ENCODE data around the gene HSDL2. TPM values are rescaled to one million over a fixed set of nuclear protein-coding genes. Genes with fewer than 3 reads are reported as not detected.

Gene HSDL2
- total RNA-seq, 2 donors from 2014 or later, result 93.0 to 127 TPM

- no peak for DNase-seq (ENCODE audit: low spot score)
- Histone ChIP-seq H3K27ac (no peak overlapping the region), H3K36me3 (no peaks in the 10 kb centered on the region), H3K27me3 (no peaks in the 10 kb centered on the region), H3K4me3 (no peak overlapping the region), H3K9me3 (no peaks in the 10 kb centered on the region), H3K4me1 (no peaks in the 10 kb centered on the region)
- no peak for TF ChIP-seq CTCF (IDR thresholded peaks at IDR 0.05)
These were observed 16.5 kb downstream of the HSDL2 start for GRCh38 chr9:112396416-112396815.

- Histone ChIP-seq H3K27ac (no peak overlapping the region), H3K9me3 (no peaks in the 10 kb centered on the region), H3K36me3 (no peaks in the 10 kb centered on the region), H3K4me1 (no peaks in the 10 kb centered on the region), H3K4me3 (no peak overlapping the region), H3K27me3 (no peaks in the 10 kb centered on the region)
- no peak for TF ChIP-seq CTCF (IDR thresholded peaks at IDR 0.05)
- no peak for DNase-seq (ENCODE audit: low spot score)
These were observed 17.0 kb downstream of the HSDL2 start for GRCh38 chr9:112396872-112397271.

GRCh38 chr9:112401175-112401815 is 21.4 kb downstream of the HSDL2 start:
- no peaks in the 10 kb centered on the region for H3K4me1 ChIP-seq
- H3K36me3 ChIP-seq, result peaks cover 11% of the 10 kb centered on the region
- no peak overlapping the region for H3K4me3 ChIP-seq
- no peak for DNase-seq (ENCODE audit: low spot score)
- H3K27me3 ChIP-seq, result no peaks in the 10 kb centered on the region
- no peaks in the 10 kb centered on the region for H3K9me3 ChIP-seq
- TF ChIP-seq CTCF (IDR thresholded peaks at IDR 0.05), result no peak
- no peak overlapping the region for H3K27ac ChIP-seq

GRCh38 chr9:112403614-112404201 is 23.8 kb downstream of the HSDL2 start:
- H3K4me1 ChIP-seq, result no peaks in the 10 kb centered on the region
- H3K4me3 ChIP-seq, result no peak overlapping the region
- H3K27ac ChIP-seq, result no peak overlapping the region
- H3K9me3 ChIP-seq, result no peaks in the 10 kb centered on the region
- H3K36me3 ChIP-seq, result peaks cover 35% of the 10 kb centered on the region
- no peak for TF ChIP-seq CTCF (IDR thresholded peaks at IDR 0.05)
- H3K27me3 ChIP-seq, result no peaks in the 10 kb centered on the region
- DNase-seq (ENCODE audit: low spot score), result no peak

- no peak for DNase-seq (ENCODE audit: low spot score)
- Histone ChIP-seq H3K9me3 (no peaks in the 10 kb centered on the region), H3K4me3 (no peak overlapping the region), H3K27ac (no peak overlapping the region), H3K36me3 (peaks cover 42% of the 10 kb centered on the region), H3K4me1 (no peaks in the 10 kb centered on the region), H3K27me3 (no peaks in the 10 kb centered on the region)
- TF ChIP-seq CTCF (IDR thresholded peaks at IDR 0.05), result no peak
These were observed 24.6 kb downstream of the HSDL2 start for GRCh38 chr9:112404508-112404932.

GRCh38 chr9:112408275-112408674 is 28.4 kb downstream of the HSDL2 start:
- DNase-seq (ENCODE audit: low spot score), result no peak
- no peak for TF ChIP-seq CTCF (IDR thresholded peaks at IDR 0.05)
- no peaks in the 10 kb centered on the region for H3K9me3 ChIP-seq
- H3K27ac ChIP-seq, result no peak overlapping the region
- H3K27me3 ChIP-seq, result no peaks in the 10 kb centered on the region
- H3K36me3 ChIP-seq, result peaks cover 61% of the 10 kb centered on the region
- no peak overlapping the region for H3K4me3 ChIP-seq
- H3K4me1 ChIP-seq, result no peaks in the 10 kb centered on the region

All from right atrium auricular region (tissue), 2 donors.